Measurements from ENCODE around the gene FBN1. TPM values are rescaled to one million over a fixed set of nuclear protein-coding genes. Genes with fewer than 3 reads are reported as not detected.

Gene FBN1
- total RNA-seq, 1 experiment from 2014 or later, result 6.7 TPM

GRCh38 chr15:48628832-48629231, 16.7 kb downstream of the FBN1 start:
- Histone ChIP-seq H3K27ac (ENCODE audit: low read length) (no peak overlapping the region), H3K9me3 (ENCODE audit: low read length) (no peaks in the 10 kb centered on the region), H2AFZ (ENCODE audit: low read length) (no peak overlapping the region), H3K4me3 (ENCODE audit: low read length) (no peak overlapping the region), H3F3A (ENCODE audit: low read length, unreplicated experiment) (no peaks in the 10 kb centered on the region), H3K4me1 (ENCODE audit: insufficient read depth, low read length) (peaks cover 7% of the 10 kb centered on the region; the same call in 1 of the 2 replicates), H3K9ac (ENCODE audit: low read length) (no peak overlapping the region), H3K27me3 (ENCODE audit: low read length) (no peaks in the 10 kb centered on the region), H3K36me3 (ENCODE audit: low read depth, low read length) (no peaks in the 10 kb centered on the region), H3K79me2 (ENCODE audit: low read length) (no peaks in the 10 kb centered on the region), H3K9me2 (replicated peaks; ENCODE audit: low read length) (no peaks in the 10 kb centered on the region), H4K20me1 (ENCODE audit: low read length) (no peaks in the 10 kb centered on the region), H3K4me2 (ENCODE audit: low read length) (no peak overlapping the region)
- BruUV-seq (replicated peaks), result no TSS peak
- intact Hi-C loops (cut with micrococcal nuclease), result no loop called here
- ChIA-PET POLR2A (ENCODE audit: unreplicated experiment) (no interaction called here), CTCF (no interaction called here)
- ATAC-seq, result no peak
- DNase-seq, result no peak
- no peak for TF ChIP-seq EZH2phosphoT487 (IDR thresholded peaks at IDR 0.05; ENCODE audit: borderline replicate concordance, low read length)
- TF ChIP-seq EZH2 (IDR thresholded peaks at IDR 0.05; ENCODE audit: low read length, unreplicated experiment), result no peak

DNA sequence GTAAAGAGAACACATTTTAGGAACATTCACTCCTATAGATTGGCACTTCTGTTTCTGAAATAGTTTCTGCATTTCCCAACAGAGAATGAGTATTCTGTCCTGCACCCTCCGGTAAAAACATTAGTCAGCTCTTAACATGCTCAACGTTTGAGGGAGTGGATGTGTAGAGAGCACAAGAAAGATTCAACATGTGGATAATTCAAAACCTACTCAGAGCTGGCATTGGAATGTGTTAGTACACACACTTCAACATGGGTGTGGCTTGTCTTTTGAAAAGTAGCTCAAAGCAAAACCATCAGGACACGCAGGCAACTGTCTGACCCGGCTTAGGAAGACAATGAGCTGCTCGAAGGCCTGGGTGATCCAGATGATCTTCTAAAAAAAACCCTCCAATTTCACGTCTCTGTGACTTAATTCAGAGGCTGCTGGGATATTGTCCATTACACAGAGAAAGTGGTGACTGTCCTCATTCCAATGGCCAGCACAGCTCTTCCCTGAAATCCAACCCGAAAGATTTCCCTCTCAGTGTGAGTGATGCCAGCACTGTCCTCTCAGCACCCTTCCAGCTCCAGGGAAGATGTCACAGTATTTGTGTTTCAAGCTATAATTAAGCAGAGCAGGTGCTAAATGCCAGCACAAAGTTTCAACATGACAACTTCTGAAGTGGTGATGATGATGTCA, 18.1 kb downstream of the FBN1 start:
- DNase-seq (peak; percentile 40), ATAC-seq (peak; percentile 86)
- no peak overlapping the region for H3K9ac ChIP-seq (ENCODE audit: low read length)
- ChIA-PET POLR2A (ENCODE audit: unreplicated experiment) (no interaction called here), CTCF (no interaction called here)
- H3K36me3 ChIP-seq (ENCODE audit: low read depth, low read length), result no peaks in the 10 kb centered on the region
- no peaks in the 10 kb centered on the region for H4K20me1 ChIP-seq (ENCODE audit: low read length)
- no peaks in the 10 kb centered on the region for H3F3A ChIP-seq (ENCODE audit: low read length, unreplicated experiment)
- no peaks in the 10 kb centered on the region for H3K27me3 ChIP-seq (ENCODE audit: low read length)
- TF ChIP-seq EZH2phosphoT487 (IDR thresholded peaks at IDR 0.05; ENCODE audit: borderline replicate concordance, low read length), result no peak
- TF ChIP-seq CTCF (conservative IDR thresholded peaks at IDR 0.05; ENCODE audit: low read depth, low read length), result no peak
- no peak for TF ChIP-seq EZH2 (IDR thresholded peaks at IDR 0.05; ENCODE audit: low read length, unreplicated experiment)
- H3K4me3 ChIP-seq (ENCODE audit: low read length), result no peak overlapping the region
- 0 out of 2 replicates have a peak overlapping the region, but pooled peaks have one; percentile 8 for H3K4me2 ChIP-seq (ENCODE audit: low read length)
- H3K79me2 ChIP-seq (ENCODE audit: low read length), result no peaks in the 10 kb centered on the region
- 0 out of 2 replicates have a peak overlapping the region, but pooled peaks have one; percentile 18 for H2AFZ ChIP-seq (ENCODE audit: low read length)
- no TSS peak for BruUV-seq (replicated peaks)
- H3K4me1 ChIP-seq (ENCODE audit: insufficient read depth, low read length), result peaks cover 7% of the 10 kb centered on the region; the same call in 1 of the 2 replicates
- no peak overlapping the region for H3K27ac ChIP-seq (ENCODE audit: low read length)
- intact Hi-C loops (cut with micrococcal nuclease), result no loop called here
- no peaks in the 10 kb centered on the region for H3K9me3 ChIP-seq (ENCODE audit: low read length)
- H3K9me2 ChIP-seq (replicated peaks; ENCODE audit: low read length), result no peaks in the 10 kb centered on the region

DNA sequence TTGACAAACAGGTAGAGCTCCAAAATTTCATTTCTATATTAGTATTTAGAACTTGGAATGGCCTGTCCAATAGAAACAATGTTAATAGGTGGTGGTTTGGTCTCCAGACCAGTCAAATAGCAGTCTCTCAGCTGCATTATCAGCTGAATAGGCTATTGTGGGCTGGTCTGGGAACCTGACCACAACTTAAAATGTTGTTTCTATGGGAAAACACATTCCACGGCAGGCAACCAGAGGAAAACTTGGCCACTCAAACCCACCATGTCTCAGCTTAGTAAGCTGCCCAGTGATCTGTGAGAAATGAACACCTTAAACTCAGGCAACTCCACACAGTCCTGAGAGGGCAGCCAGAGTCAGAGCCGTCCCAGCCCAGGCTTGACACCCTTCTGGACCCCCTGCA, 20.4 kb downstream of the FBN1 start:
- Histone ChIP-seq H3K36me3 (ENCODE audit: low read depth, low read length) (no peaks in the 10 kb centered on the region), H3K4me3 (ENCODE audit: low read length) (no peak overlapping the region), H3K27me3 (ENCODE audit: low read length) (no peaks in the 10 kb centered on the region), H3K79me2 (ENCODE audit: low read length) (no peaks in the 10 kb centered on the region), H4K20me1 (ENCODE audit: low read length) (no peaks in the 10 kb centered on the region), H3K27ac (ENCODE audit: low read length) (no peak overlapping the region), H3K4me2 (ENCODE audit: low read length) (no peak overlapping the region), H3K9me2 (replicated peaks; ENCODE audit: low read length) (no peaks in the 10 kb centered on the region), H3K9me3 (ENCODE audit: low read length) (no peaks in the 10 kb centered on the region), H3K9ac (ENCODE audit: low read length) (no peak overlapping the region), H3F3A (ENCODE audit: low read length, unreplicated experiment) (no peaks in the 10 kb centered on the region), H2AFZ (ENCODE audit: low read length) (no peak overlapping the region), H3K4me1 (ENCODE audit: insufficient read depth, low read length) (peaks cover 7% of the 10 kb centered on the region; the same call in 1 of the 2 replicates)
- ATAC-seq (no peak), DNase-seq (no peak)
- no TSS peak for BruUV-seq (replicated peaks)
- POLR2A ChIA-PET (ENCODE audit: unreplicated experiment), result no interaction called here
- CTCF ChIA-PET, result interaction anchor here (0.5 to 0.6 kb wide), 2 partner anchors 130 to 338 kb away, joined by 4 to 5 read pairs; partner anchors contain the start of gene SHC4
- TF ChIP-seq EZH2 (IDR thresholded peaks at IDR 0.05; ENCODE audit: low read length, unreplicated experiment), result no peak
- TF ChIP-seq EZH2phosphoT487 (IDR thresholded peaks at IDR 0.05; ENCODE audit: borderline replicate concordance, low read length), result no peak
- TF ChIP-seq CTCF (conservative IDR thresholded peaks at IDR 0.05; ENCODE audit: low read depth, low read length), result no peak
- intact Hi-C loops (cut with micrococcal nuclease), result no loop called here
